Endothelial cell of umbilical vein (primary cell): Measurements from ENCODE around the gene EPAS1. TPM values are rescaled to one million over a fixed set of nuclear protein-coding genes. Genes with fewer than 3 reads are reported as not detected.

Experiments
- BruUV-seq: library from RNA; stranded (reverse); fragments of 400-500 nt; replicated peaks from 2 replicates; lab custom pipeline; 2021; lab: Mats Ljungman, UMichigan
- CTCF ChIA-PET: fragments of 300-600, 350-600 bp; sonication (Branson Sonifier 250); formaldehyde crosslinking; loops from one replicate; lab custom pipeline; 2021; ENCODE audit warnings: antibody characterized with exemption, inconsistent platforms; lab: Charles Lee
- POLR2A ChIA-PET: fragments of 300-600, 350-600 bp; sonication (Branson Sonifier 250); formaldehyde crosslinking; loops from one replicate; lab custom pipeline; 2021; ENCODE audit warnings: antibody characterized with exemption, inconsistent platforms; lab: Charles Lee
- DNase-seq: peaks from one replicate; pipeline ENCODE4 v3.0.0-alpha.2; 2011; ENCODE audit warnings: low read depth, low spot score
- FAIRE-seq: peaks from 2 replicates; lab custom pipeline; 2011; peaks lifted over from hg19 to GRCh38; lab: Jason Lieb, UNC
- H2AFZ ChIP-seq: 2 replicates; pipeline ENCODE4 v1.6.0; 2012; ENCODE audit warnings: low read depth, low read length, control low read depth, inconsistent platforms
- H3K27ac ChIP-seq: 2 replicates; pipeline ENCODE4 v1.5.1; 2011; ENCODE audit warnings: low read depth, mild to moderate bottlenecking, control low read depth, low read length, moderate library complexity; ENCODE audit not compliant: insufficient read depth
- H3K27me3 ChIP-seq, 2 experiments: 2 replicates each; pipeline versions ENCODE4 v1.6.0 to v1.6.1; 2011; ENCODE audit warnings: low read length in 2 of 2, mixed read lengths in 1 of 2; ENCODE audit not compliant: control insufficient read depth in 2 of 2, insufficient read depth in 2 of 2
- H3K36me3 ChIP-seq, 2 experiments: 2 replicates in 1 of 2; 3 replicates in 1 of 2; pipeline ENCODE4 v1.5.1; 2011; ENCODE audit warnings: low read length in 2 of 2, mild to moderate bottlenecking in 1 of 2, moderate library complexity in 1 of 2; ENCODE audit not compliant: control insufficient read depth in 2 of 2, insufficient read depth in 2 of 2; ENCODE audit errors: extremely low read depth in 1 of 2
- H3K4me1 ChIP-seq: 3 replicates; pipeline ENCODE4 v1.5.1; 2011; ENCODE audit warnings: mild to moderate bottlenecking, low read length; ENCODE audit not compliant: control insufficient read depth, insufficient read depth; ENCODE audit errors: extremely low read depth
- H3K4me2 ChIP-seq: 2 replicates; pipeline ENCODE4 v1.6.1; 2011; ENCODE audit warnings: low read length, control low read depth, mixed read lengths; ENCODE audit not compliant: insufficient read depth
- H3K4me3 ChIP-seq, 3 experiments: fragments of 200-600 bp in 1 of 3; sonication (generic), shearing (Covaris generic) in 1 of 3; replicated peaks in 1 of 3; 2 replicates each; pipeline ENCODE4 v1.5.1; 2011 to 2016; ENCODE audit warnings: control low read depth in 3 of 3, low read length in 3 of 3, mild to moderate bottlenecking in 2 of 3, inconsistent platforms in 1 of 3, low read depth in 1 of 3, moderate library complexity in 1 of 3; ENCODE audit not compliant: insufficient read depth in 1 of 3
- H3K79me2 ChIP-seq: 2 replicates; pipeline ENCODE4 v1.6.0; 2012; ENCODE audit warnings: low read length, inconsistent platforms; ENCODE audit not compliant: control insufficient read depth, insufficient read depth
- H3K9ac ChIP-seq: replicated peaks from 2 replicates; pipeline ENCODE3; 2011; ENCODE audit warnings: low read length, control low read depth; ENCODE audit not compliant: insufficient read depth; ENCODE audit errors: extremely low read depth
- H3K9me1 ChIP-seq: replicated peaks from 3 replicates; pipeline ENCODE4 v1.6.0; 2011; ENCODE audit warnings: mild to moderate bottlenecking, low read length; ENCODE audit not compliant: control insufficient read depth, insufficient read depth; ENCODE audit errors: extremely low read depth
- H3K9me3 ChIP-seq: replicated peaks from 2 replicates; pipeline ENCODE4 v1.5.1; 2012; ENCODE audit warnings: low read length, inconsistent platforms; ENCODE audit not compliant: control insufficient read depth, insufficient read depth
- H4K20me1 ChIP-seq: replicated peaks from 2 replicates; pipeline ENCODE3; 2011; ENCODE audit warnings: mild to moderate bottlenecking, low read length; ENCODE audit not compliant: control insufficient read depth, insufficient read depth; ENCODE audit errors: extremely low read depth
- CTCF ChIP-seq, 2 donors: IDR thresholded peaks; 1 replicate in 1 of 2; 2 replicates in 1 of 2; pipeline ENCODE4 v1.5.1; 2011; ENCODE audit warnings: low read length in 2 of 2, mild to moderate bottlenecking in 2 of 2, moderate library complexity in 2 of 2, control low read depth in 1 of 2, inconsistent platforms in 1 of 2, low read depth in 1 of 2; ENCODE audit not compliant: insufficient read depth in 1 of 2; ENCODE audit errors: extremely low read depth in 1 of 2
- EZH2 ChIP-seq: IDR thresholded peaks from 2 replicates; pipeline ENCODE4 v1.6.1; 2012; ENCODE audit warnings: borderline replicate concordance, low read depth, mild to moderate bottlenecking, moderate library complexity, low read length, inconsistent platforms; ENCODE audit not compliant: severe bottlenecking
- FOS ChIP-seq: IDR thresholded peaks from 2 replicates; pipeline ENCODE4 v1.6.1; 2011; ENCODE audit warnings: mild to moderate bottlenecking, low read length, moderate library complexity, borderline replicate concordance; ENCODE audit not compliant: insufficient read depth
- GATA2 ChIP-seq: IDR thresholded peaks from 2 replicates; pipeline ENCODE4 v1.7.0; 2011; ENCODE audit warnings: low read depth, mild to moderate bottlenecking, moderate library complexity, mixed read lengths, low read length; ENCODE audit not compliant: insufficient read length, insufficient read depth
- JUN ChIP-seq: IDR thresholded peaks from 2 replicates; pipeline ENCODE4 v1.6.1; 2011; ENCODE audit warnings: borderline replicate concordance, low read depth; ENCODE audit not compliant: insufficient read length, insufficient read depth
- MAX ChIP-seq: IDR thresholded peaks from 2 replicates; pipeline ENCODE4 v1.6.1; 2011; ENCODE audit not compliant: insufficient read depth, insufficient read length
- MYC ChIP-seq: IDR thresholded peaks from one replicate; pipeline ENCODE4 v1.6.1; 2011; ENCODE audit warnings: mild to moderate bottlenecking, low read depth, low read length
- POLR2A ChIP-seq: IDR thresholded peaks from 2 replicates; pipeline ENCODE4 v1.6.1; 2012; ENCODE audit warnings: low read depth, mild to moderate bottlenecking, control low read depth, low read length
- POLR2AphosphoS5 ChIP-seq: IDR thresholded peaks from 2 replicates; pipeline ENCODE4 v1.6.1; 2012; ENCODE audit warnings: low read depth, mild to moderate bottlenecking, control low read depth, low read length, moderate library complexity; ENCODE audit not compliant: insufficient read depth
- dilution Hi-C: fragments of 300-500 bp; cut with MboI; formaldehyde crosslinking; loops from one replicate; pipeline ENCODE4 v1.15.0; 2019; ENCODE audit warnings: low sequenced_read_pairs; ENCODE audit not compliant: extremely low pct_ligation_motif_present
- intact Hi-C: fragments of 100-400 bp; cut with micrococcal nuclease; formaldehyde crosslinking; loops from one replicate; pipeline ENCODE4 v1.10.0; 2022
- polyA plus RNA-seq, 4 experiments: library from polyadenylated mRNA; depleted of rRNA in 3 of 4; stranded (reverse) in 3 of 4; unstranded in 1 of 4; fragments of >200 nt; gene quantifications; 2 replicates each; pipeline versions ENCODE4 v1.2.1 to v1.2.3, GENCODE V29; 2011 to 2012; ENCODE audit warnings: missing spikeins in 1 of 4
- total RNA-seq: library from RNA; stranded (reverse); gene quantifications from 2 replicates; pipeline ENCODE4 v1.2.3, GENCODE V29; 2021

The EPAS1 gene
- total and polyA plus RNA-seq, 2 donors (not counting 3 experiments of a cell fraction or from before 2014, with no cell fraction given): 229 to 374 TPM

GRCh38 chr2:46388881-46389280 is 91.7 kb downstream of the EPAS1 start:
- H3K4me3 ChIP-seq: no peak overlapping the region
- ChIA-PET CTCF (no interaction called here), POLR2A (no interaction called here)
- intact Hi-C loops (no loop called here), dilution Hi-C loops (no loop called here)
- no peaks in the 10 kb centered on the region for H3K4me1 ChIP-seq
- DNase-seq: no peak
- no peak overlapping the region for H3K9ac ChIP-seq
- H2AFZ ChIP-seq: no peak overlapping the region
- no peaks in the 10 kb centered on the region for H3K27me3 ChIP-seq
- no peaks in the 10 kb centered on the region for H3K79me2 ChIP-seq
- no TSS peak for BruUV-seq
- H4K20me1 ChIP-seq: no peaks in the 10 kb centered on the region
- no peak for TF ChIP-seq MAX
- TF ChIP-seq POLR2AphosphoS5: no peak
- H3K27ac ChIP-seq: no peak overlapping the region
- H3K4me2 ChIP-seq: no peak overlapping the region
- FAIRE-seq: no peak
- no peaks in the 10 kb centered on the region for H3K9me3 ChIP-seq
- no peaks in the 10 kb centered on the region for H3K9me1 ChIP-seq
- peaks cover 12 to 28% of the 10 kb centered on the region in 2 experiments for H3K36me3 ChIP-seq

- no peak overlapping the region for H2AFZ ChIP-seq
- intact Hi-C loops (no loop called here), dilution Hi-C loops (no loop called here)
- no peak overlapping the region for H3K9ac ChIP-seq
- no peaks in the 10 kb centered on the region for H4K20me1 ChIP-seq
- H3K36me3 ChIP-seq: peaks cover 12 to 22% of the 10 kb centered on the region in 2 experiments
- no peak for FAIRE-seq
- no peak for DNase-seq
- H3K79me2 ChIP-seq: no peaks in the 10 kb centered on the region
- H3K27ac ChIP-seq: no peak overlapping the region
- no peaks in the 10 kb centered on the region for H3K9me1 ChIP-seq
- H3K27me3 ChIP-seq: no peaks in the 10 kb centered on the region
- no peak overlapping the region for H3K4me3 ChIP-seq
- H3K9me3 ChIP-seq: no peaks in the 10 kb centered on the region
- TF ChIP-seq MAX: no peak
- TF ChIP-seq FOS: no peak
- no peak for TF ChIP-seq POLR2A
- no peak for TF ChIP-seq CTCF (IDR thresholded peaks at IDR 0.05; ENCODE audit: extremely low read depth in 1 of 2, insufficient read depth in 1 of 2, low read depth in 1 of 2, low read length in 2 of 2)
- no peak for TF ChIP-seq EZH2
- no peak for TF ChIP-seq MYC
- TF ChIP-seq JUN: no peak
- TF ChIP-seq GATA2: no peak
- no peak for TF ChIP-seq POLR2AphosphoS5
- POLR2A ChIA-PET: no interaction called here
- no peaks in the 10 kb centered on the region for H3K4me1 ChIP-seq
- H3K4me2 ChIP-seq: no peak overlapping the region
- BruUV-seq: no TSS peak
- CTCF ChIA-PET: interaction anchor here (1.0 to 1.3 kb wide), 2 partner anchors 360 to 396 kb away, joined by 3 to 7 read pairs; no protein-coding TSS in a partner anchor
These were observed 92.3 kb downstream of the EPAS1 start for GRCh38 chr2:46389417-46389916.
